Esophagus muscularis mucosa (tissue), 4 donors: Measurements from ENCODE around the gene REC114. TPM values are rescaled to one million over a fixed set of nuclear protein-coding genes. Genes with fewer than 3 reads are reported as not detected.
A peak's percentile ranks its signal among the peaks of the same experiment; 100 is the strongest.

Experiments
- DNase-seq: peaks from one replicate; pipeline ENCODE4 v3.0.0-alpha.2; 2017; ENCODE audit errors: extremely low spot score
- H3K27ac ChIP-seq, 4 donors: fragments of 200-600 bp; sonication (generic); replicated peaks in 1 of 4; 1 replicate in 3 of 4; 2 replicates in 1 of 4; pipeline ENCODE4 v1.5.1; 2016 to 2019; ENCODE audit warnings: mild to moderate bottlenecking in 1 of 4
- H3K27me3 ChIP-seq, 4 donors: fragments of 200-600 bp; sonication (generic); one replicate each; pipeline versions ENCODE4 v1.5.1 to v1.6.0; 2016 to 2019
- H3K36me3 ChIP-seq, 4 donors: fragments of 200-600 bp; sonication (generic); one replicate each; pipeline ENCODE4 v1.5.1; 2016 to 2019
- H3K4me1 ChIP-seq, 4 donors: fragments of 200-600 bp; sonication (generic); one replicate each; pipeline ENCODE4 v1.5.1; 2016 to 2019
- H3K4me3 ChIP-seq, 4 donors: fragments of 200-600 bp; sonication (generic); 1 replicate in 2 of 4; 2 replicates in 2 of 4; pipeline ENCODE4 v1.5.1; 2016 to 2019; ENCODE audit warnings: mild to moderate bottlenecking in 4 of 4, moderate library complexity in 1 of 4
- H3K9me3 ChIP-seq, 4 donors: fragments of 200-600 bp; sonication (generic); 1 replicate in 3 of 4; 2 replicates in 1 of 4; pipeline ENCODE4 v1.5.1; 2016 to 2019
- CTCF ChIP-seq, 3 experiments: fragments of 200-600 bp in 2 of 3; fragments of 450-650 bp in 1 of 3; sonication (generic) in 2 of 3; IDR thresholded peaks; one replicate each; pipeline ENCODE4 v1.5.1; 2017 to 2019; ENCODE audit warnings: antibody characterized with exemption in 3 of 3, mild to moderate bottlenecking in 2 of 3, moderate library complexity in 1 of 3
- EP300 ChIP-seq: sonication (generic); formaldehyde crosslinking; IDR thresholded peaks from one replicate; pipeline ENCODE4 v1.6.1; 2017; ENCODE audit warnings: antibody characterized with exemption
- POLR2A ChIP-seq: fragments of 450-650 bp; IDR thresholded peaks from one replicate; pipeline ENCODE4 v1.6.1; 2017; ENCODE audit warnings: antibody characterized with exemption, moderate library complexity, mild to moderate bottlenecking, low read depth
- POLR2AphosphoS5 ChIP-seq, 2 donors: sonication (generic); formaldehyde crosslinking; IDR thresholded peaks; one replicate each; pipeline ENCODE4 v1.6.1; 2017; ENCODE audit warnings: antibody characterized with exemption in 2 of 2
- WGBS: methylation state at CpG from one replicate; pipeline ENCODE4 v1.1.5; 2018; 5-methylcytosine and 5-hydroxymethylcytosine counted together
- intact Hi-C: fragments of 100-400 bp; cut with DNase I; formaldehyde crosslinking; loops from one replicate; pipeline ENCODE4 v1.15.1; 2023
- total RNA-seq, 4 donors: library from RNA; depleted of rRNA; stranded (reverse); fragments of >200 nt; gene quantifications; one replicate each; pipeline versions ENCODE4 v1.1.0 to v1.2.1, GENCODE V29; 2016

REC114 gene
- total RNA-seq, 4 donors from 2014 or later = not detected

- WGBS = 85% methylated on average over 6 of the region's 6 CpGs
Observed at GRCh38 chr15:73582851-73583379, 140.0 kb downstream of the REC114 start.

DNA sequence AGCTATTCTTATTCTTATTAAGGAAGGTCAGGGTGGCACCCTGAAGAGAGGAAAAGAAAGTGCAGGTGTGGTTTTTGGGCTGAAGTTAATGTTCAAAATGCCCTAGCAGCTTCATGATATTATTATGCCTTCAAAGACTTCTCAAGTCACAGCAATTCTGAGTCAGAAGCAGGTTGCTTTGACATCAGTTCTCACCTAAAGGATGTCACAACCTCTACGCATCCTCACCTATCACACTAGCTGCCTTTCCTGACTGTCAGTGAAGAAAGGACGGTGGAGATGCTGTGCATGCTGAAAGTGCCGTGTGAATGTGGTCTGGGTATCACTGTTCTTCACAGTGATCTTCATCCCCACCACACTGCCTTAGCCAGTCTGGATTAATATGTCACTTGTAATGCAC is 140.6 kb downstream of the REC114 start:
- intact Hi-C loops = no loop called here
- Histone ChIP-seq H3K4me3 (no peak overlapping the region), H3K27me3 (no peaks in the 10 kb centered on the region), H3K36me3 (peaks cover 11 to 93% (median 78%) of the 10 kb centered on the region in 4 donors), H3K4me1 (peaks cover 0 to 29% (median 19%) of the 10 kb centered on the region in 4 donors), H3K27ac (no peak overlapping the region), H3K9me3 (no peaks in the 10 kb centered on the region)
- whole genome bisulfite sequencing = 85% methylated on average over 3 of the region's 3 CpGs
- DNase-seq = no peak
- TF ChIP-seq EP300 (no peak), POLR2A (no peak), POLR2AphosphoS5 (IDR thresholded peaks at IDR 0.05) (no peak), CTCF (IDR thresholded peaks at IDR 0.05) (no peak)

More at GRCh38 chr15:73582851-73583379, 140.0 kb downstream of the REC114 start:
- H3K36me3 ChIP-seq = peaks cover 9 to 93% (median 78%) of the 10 kb centered on the region in 4 donors
- H3K27ac ChIP-seq = no peak overlapping the region
- no peak overlapping the region for H3K4me3 ChIP-seq
- TF ChIP-seq POLR2A (no peak), POLR2AphosphoS5 (IDR thresholded peaks at IDR 0.05) (no peak), CTCF (IDR thresholded peaks at IDR 0.05) (no peak), EP300 (no peak)
- intact Hi-C loops = no loop called here
- no peaks in the 10 kb centered on the region for H3K9me3 ChIP-seq
- DNase-seq = no peak
- H3K27me3 ChIP-seq = no peaks in the 10 kb centered on the region
- H3K4me1 ChIP-seq = peaks cover 0 to 27% (median 19%) of the 10 kb centered on the region in 4 donors

DNA sequence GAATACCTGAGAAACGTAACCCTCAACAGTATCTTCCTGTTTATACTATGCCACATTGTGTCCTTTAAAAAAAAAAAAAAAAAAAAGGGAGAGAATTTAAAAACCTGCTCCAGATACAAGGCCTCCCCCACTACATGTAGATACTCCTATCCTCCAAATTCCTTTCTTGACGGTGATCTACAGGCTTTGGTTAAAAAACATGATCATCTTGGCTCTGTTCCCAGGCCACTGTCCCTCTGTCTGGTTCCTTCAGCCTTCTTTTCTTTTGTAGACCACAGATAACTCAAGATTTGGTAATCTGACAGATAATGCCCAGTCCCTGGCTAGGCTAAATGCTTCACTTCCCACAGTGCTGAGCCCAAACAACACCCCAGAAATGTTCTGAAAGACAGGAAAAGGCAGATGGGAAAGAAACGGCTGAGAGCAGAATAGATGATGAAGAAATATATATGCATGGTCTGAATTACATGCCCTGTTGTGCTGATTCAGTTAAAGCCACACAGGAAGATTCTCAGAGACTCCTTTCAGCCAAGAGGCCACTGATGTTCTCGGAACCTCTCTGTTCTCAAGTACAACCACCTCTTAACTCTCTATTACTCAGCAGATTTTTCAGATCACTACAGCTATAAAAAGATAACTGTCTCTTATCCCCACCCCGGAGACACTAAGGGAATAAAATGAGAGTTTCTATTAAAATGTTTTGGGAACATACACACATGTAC is 141.9 kb downstream of the REC114 start:
- H3K9me3 ChIP-seq = no peaks in the 10 kb centered on the region
- TF ChIP-seq POLR2AphosphoS5 (IDR thresholded peaks at IDR 0.05) (no peak), EP300 (no peak)
- H3K27ac ChIP-seq = peak overlapping the region in 3 of 4 donors; percentile 1 to 31 (median 28)
- H3K4me1 ChIP-seq = peaks cover 0 to 35% (median 19%) of the 10 kb centered on the region in 4 donors
- intact Hi-C loops = no loop called here
- H3K27me3 ChIP-seq = no peaks in the 10 kb centered on the region
- WGBS = 54% methylated on average over 5 of the region's 5 CpGs
- DNase-seq = no peak
- H3K4me3 ChIP-seq = no peak overlapping the region
- H3K36me3 ChIP-seq = peaks cover 18 to 93% (median 81%) of the 10 kb centered on the region in 4 donors

- H3K36me3 ChIP-seq = peaks cover 18 to 98% (median 79%) of the 10 kb centered on the region in 4 donors
- 79% methylated on average over 5 of the region's 5 CpGs for WGBS
Observed at GRCh38 chr15:73585871-73586654, 143.1 kb downstream of the REC114 start.

More at GRCh38 chr15:73585871-73586654, 143.1 kb downstream of the REC114 start:
- Histone ChIP-seq H3K27me3 (no peaks in the 10 kb centered on the region), H3K27ac (no peak overlapping the region), H3K4me3 (no peak overlapping the region), H3K9me3 (no peaks in the 10 kb centered on the region), H3K4me1 (peaks cover 0 to 38% (median 19%) of the 10 kb centered on the region in 4 donors)
- DNase-seq = no peak
- TF ChIP-seq POLR2A = no peak
- TF ChIP-seq CTCF (IDR thresholded peaks at IDR 0.05) = no peak
- no peak for TF ChIP-seq EP300
- no peak for TF ChIP-seq POLR2AphosphoS5 (IDR thresholded peaks at IDR 0.05)
- intact Hi-C loops = no loop called here
